HG02623 (cell line): ENCODE data around the gene ATG4D.
"Not testable (repeated sequence)": the region's sequence is repeated elsewhere in the genome, so short reads cannot be mapped to it uniquely, and the experiment has no call there.

ENCODE experiments used
- ATAC-seq: cut with Tn5 transposase; IDR thresholded peaks from one replicate; pipeline ENCODE4 v1.9.1; 2021; ENCODE audit warnings: moderate library complexity; ENCODE audit not compliant: unreplicated experiment

The ATG4D gene

GRCh38 chr19:10550336-10550735, 6.6 kb downstream of the ATG4D start:
- ATAC-seq: no peak

GRCh38 chr19:10551006-10551405, 7.3 kb downstream of the ATG4D start:
- not testable (repeated sequence) for ATAC-seq

GRCh38 chr19:10551698-10552301, 8.1 kb downstream of the ATG4D start:
- no peak for ATAC-seq

GRCh38 chr19:10552510-10553053, 8.9 kb downstream of the ATG4D start:
- ATAC-seq: no peak

- ATAC-seq: no peak
Observed at GRCh38 chr19:10553087-10553667, 9.5 kb downstream of the ATG4D start.

GRCh38 chr19:10553943-10554381, 10.3 kb downstream of the ATG4D start:
- peak; percentile 57 for ATAC-seq

GRCh38 chr19:10554760-10555609, 11.3 kb downstream of the ATG4D start:
- no peak for ATAC-seq

- no peak for ATAC-seq
Observed at GRCh38 chr19:10555610-10555973, 11.9 kb downstream of the ATG4D start.

- ATAC-seq: no peak
Observed at GRCh38 chr19:10557603-10558197, 14.0 kb downstream of the ATG4D start.

GRCh38 chr19:10560154-10560553, 16.4 kb downstream of the ATG4D start:
- no peak for ATAC-seq

- no peak for ATAC-seq
Observed at GRCh38 chr19:10562609-10563008, 18.9 kb downstream of the ATG4D start.

GRCh38 chr19:10565028-10565566, 21.4 kb downstream of the ATG4D start:
- ATAC-seq: no peak

- peak; percentile 40 for ATAC-seq
Observed at GRCh38 chr19:10565567-10566407, 22.1 kb downstream of the ATG4D start, which contains the start of gene KRI1. KRI1 (minus strand) TSS chr19:10566010; CDS start chr19:10565999, 11 bp downstream.

GRCh38 chr19:10566408-10566657, 22.6 kb downstream of the ATG4D start:
- ATAC-seq: no peak

GRCh38 chr19:10566658-10567410, 23.1 kb downstream of the ATG4D start:
- no peak for ATAC-seq

- no peak for ATAC-seq
Observed at GRCh38 chr19:10567656-10568055, 24.0 kb downstream of the ATG4D start.

- peak; percentile 1 for ATAC-seq
Observed at GRCh38 chr19:10568062-10568825, 24.5 kb downstream of the ATG4D start.

GRCh38 chr19:10568826-10569651, 25.3 kb downstream of the ATG4D start, which contains the start of gene CDKN2D:
CDKN2D (minus strand) TSS chr19:10568979; CDS start chr19:10568653, 326 bp downstream.
- peak; percentile 69 for ATAC-seq
